GM19193 (cell line): ENCODE data around the gene ZMYND19.

ENCODE experiments used
- POLR2A ChIP-seq: IDR thresholded peaks from 4 replicates; pipeline ENCODE4 v1.6.1; 2011; ENCODE audit not compliant: insufficient read depth, insufficient read length; ENCODE audit errors: extremely low read depth

Gene ZMYND19

GRCh38 chr9:137581361-137582285, 8.7 kb downstream of the ZMYND19 start:
- TF ChIP-seq POLR2A, result no peak

- no peak for TF ChIP-seq POLR2A
These were observed 9.4 kb downstream of the ZMYND19 start for GRCh38 chr9:137580954-137581322.

GRCh38 chr9:137580209-137580953, 9.9 kb downstream of the ZMYND19 start:
- no peak for TF ChIP-seq POLR2A

- TF ChIP-seq POLR2A, result no peak
These were observed 11.1 kb downstream of the ZMYND19 start for GRCh38 chr9:137579259-137579604.

- TF ChIP-seq POLR2A, result peak; percentile 87
These were observed 11.6 kb downstream of the ZMYND19 start, which contains the start of gene DPH7 for GRCh38 chr9:137578518-137579258. TSS of gene DPH7 (minus strand) at chr9:137578925. CDS start at chr9:137578777, 148 bp downstream.

- no peak for TF ChIP-seq POLR2A
These were observed 14.4 kb downstream of the ZMYND19 start for GRCh38 chr9:137575716-137576411.

GRCh38 chr9:137575364-137575715, 15.0 kb downstream of the ZMYND19 start:
- TF ChIP-seq POLR2A, result no peak

GRCh38 chr9:137574192-137574591, 16.1 kb downstream of the ZMYND19 start:
- no peak for TF ChIP-seq POLR2A

GRCh38 chr9:137570566-137570965, 19.7 kb downstream of the ZMYND19 start:
- TF ChIP-seq POLR2A, result no peak

- no peak for TF ChIP-seq POLR2A
These were observed 20.6 kb downstream of the ZMYND19 start for GRCh38 chr9:137569609-137570203.

- TF ChIP-seq POLR2A, result no peak
These were observed 25.4 kb downstream of the ZMYND19 start for GRCh38 chr9:137564817-137565411.

- no peak for TF ChIP-seq POLR2A
These were observed 26.2 kb downstream of the ZMYND19 start for GRCh38 chr9:137564134-137564533.

- no peak for TF ChIP-seq POLR2A
These were observed 32.2 kb downstream of the ZMYND19 start for GRCh38 chr9:137558127-137558526.
